Amygdala (tissue), 56 donors: ENCODE data around the gene HCFC1.
"Not testable (repeated sequence)": the region's sequence is repeated elsewhere in the genome, so short reads cannot be mapped to it uniquely, and the experiment has no call there.

Experiments used
- DNase-seq, 56 donors: peaks; one replicate each; lab custom pipeline; 2025; lab: John Stamatoyannopoulos, UW

Gene HCFC1

GRCh38 chrX:153980394-153980793, 8.8 kb upstream of the HCFC1 start:
- DNase-seq, result not testable (repeated sequence)

- DNase-seq, result no peak
Measured at GRCh38 chrX:153974726-153975286, 3.2 kb upstream of the HCFC1 start.

- no peak for DNase-seq
Measured at GRCh38 chrX:153974003-153974725, 2.5 kb upstream of the HCFC1 start.

- no peak for DNase-seq
Measured at GRCh38 chrX:153973127-153974002, 1.7 kb upstream of the HCFC1 start.

- peak in 54 of 56 donors; percentile 33 to 91 (median 70) for DNase-seq
Measured at GRCh38 chrX:153972368-153973126, 929 bp upstream of the HCFC1 start, which contains the start of gene TMEM187. Gene TMEM187 (plus strand): TSS chrX:153972754. CDS start chrX:153982063, 9,309 bp downstream.

GRCh38 chrX:153971124-153971449, 531 bp downstream of the HCFC1 start:
- peak in 54 of 56 donors; percentile 19 to 94 (median 77) for DNase-seq

GRCh38 chrX:153970357-153971123, 1.1 kb downstream of the HCFC1 start:
- peak in 36 of 56 donors; percentile 12 to 83 (median 57) for DNase-seq

GRCh38 chrX:153969904-153970356, 1.7 kb downstream of the HCFC1 start:
- DNase-seq, result peak in 34 of 56 donors; percentile 6 to 79 (median 56)

GRCh38 chrX:153969125-153969903, 2.3 kb downstream of the HCFC1 start:
- no peak for DNase-seq

GRCh38 chrX:153968754-153969124, 2.9 kb downstream of the HCFC1 start:
- DNase-seq, result peak in 11 of 56 donors; percentile 2 to 43 (median 23)

- no peak for DNase-seq
Measured at GRCh38 chrX:153968255-153968654, 3.4 kb downstream of the HCFC1 start.

- DNase-seq, result no peak
Measured at GRCh38 chrX:153967536-153968224, 3.9 kb downstream of the HCFC1 start.

- no peak for DNase-seq
Measured at GRCh38 chrX:153966841-153967535, 4.6 kb downstream of the HCFC1 start.

- peak in 13 of 56 donors; percentile 0 to 39 (median 18) for DNase-seq
Measured at GRCh38 chrX:153966283-153966688, 5.3 kb downstream of the HCFC1 start.

GRCh38 chrX:153965406-153965805, 6.2 kb downstream of the HCFC1 start:
- no peak for DNase-seq

- no peak for DNase-seq
Measured at GRCh38 chrX:153964105-153964504, 7.5 kb downstream of the HCFC1 start.

GRCh38 chrX:153963546-153963945, 8.1 kb downstream of the HCFC1 start:
- peak in 4 of 56 donors; percentile 2 to 15 (median 10) for DNase-seq

- no peak for DNase-seq
Measured at GRCh38 chrX:153961292-153961691, 10.3 kb downstream of the HCFC1 start.
